Uterus (tissue), 2 donors: ENCODE results near the gene PI16.

Experiments used
- CTCF ChIP-seq, 4 experiments: fragments of 200-600 bp in 2 of 4; fragments of 450-650 bp in 2 of 4; sonication (generic) in 2 of 4; IDR thresholded peaks; one replicate each; pipeline ENCODE4 v1.5.1; 2016 to 2019; ENCODE audit warnings: antibody characterized with exemption in 4 of 4, mild to moderate bottlenecking in 2 of 4, moderate library complexity in 1 of 4
- POLR2A ChIP-seq, 2 donors: fragments of 450-650 bp; IDR thresholded peaks; one replicate each; pipeline ENCODE4 v1.6.1; 2016; ENCODE audit warnings: antibody characterized with exemption in 2 of 2, mild to moderate bottlenecking in 1 of 2, moderate library complexity in 1 of 2

DNA sequence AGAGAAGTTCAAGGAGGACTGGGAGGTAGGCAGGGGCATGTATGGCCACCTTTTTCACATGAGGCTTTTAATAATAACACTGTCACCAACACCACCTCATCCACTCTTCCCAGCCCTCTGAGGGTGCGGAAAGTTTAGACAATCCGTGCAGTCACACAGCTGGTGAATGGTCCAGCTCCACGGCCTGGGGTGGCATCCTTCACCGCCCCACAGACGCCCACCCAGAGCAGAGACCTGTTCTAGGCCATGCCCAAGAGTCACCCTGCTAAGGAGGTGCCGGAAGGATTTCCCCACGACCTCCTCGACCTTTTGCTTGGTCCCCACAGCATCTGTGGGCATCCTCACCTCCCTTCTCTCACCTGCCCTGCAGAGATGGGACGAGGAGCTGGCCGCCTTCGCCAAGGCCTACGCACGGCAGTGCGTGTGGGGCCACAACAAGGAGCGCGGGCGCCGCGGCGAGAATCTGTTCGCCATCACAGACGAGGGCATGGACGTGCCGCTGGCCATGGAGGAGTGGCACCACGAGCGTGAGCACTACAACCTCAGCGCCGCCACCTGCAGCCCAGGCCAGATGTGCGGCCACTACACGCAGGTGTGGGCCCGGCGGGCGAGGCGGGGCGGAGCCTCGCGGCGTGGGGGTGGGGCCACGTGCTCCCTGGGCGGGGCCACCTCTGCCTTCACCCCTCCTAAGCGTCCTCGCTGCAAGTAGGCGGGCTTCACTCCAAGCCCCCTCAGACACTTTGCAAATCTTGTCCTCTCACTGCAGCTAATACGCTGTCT lies 4.4 kb downstream of the PI16 start:
- TF ChIP-seq CTCF (IDR thresholded peaks at IDR 0.05) (no peak), POLR2A (IDR thresholded peaks at IDR 0.05) (no peak)
